IPS-18a (cell line): ENCODE data around the gene SERPINB6.
A peak's percentile ranks its signal among the peaks of the same experiment; 100 is the strongest.
"Not testable (repeated sequence)": the region's sequence is repeated elsewhere in the genome, so short reads cannot be mapped to it uniquely, and the experiment has no call there.

Experiments
- H3K27ac ChIP-seq: one replicate; pipeline ENCODE4 v1.5.1; 2013; ENCODE audit warnings: low read length
- H3K27me3 ChIP-seq: one replicate; pipeline ENCODE4 v1.6.1; 2013; ENCODE audit warnings: mild to moderate bottlenecking, low read length; ENCODE audit not compliant: control insufficient read depth, insufficient read depth
- H3K36me3 ChIP-seq: one replicate; pipeline ENCODE4 v1.6.1; 2013; ENCODE audit warnings: low read depth, low read length; ENCODE audit not compliant: control insufficient read depth
- H3K4me1 ChIP-seq: one replicate; pipeline ENCODE4 v1.6.1; 2013; ENCODE audit warnings: low read depth, low read length; ENCODE audit not compliant: control insufficient read depth
- H3K4me3 ChIP-seq: one replicate; pipeline ENCODE4 v1.5.1; 2013; ENCODE audit warnings: low read length
- H3K9ac ChIP-seq: one replicate; pipeline ENCODE4 v1.6.1; 2013; ENCODE audit warnings: mild to moderate bottlenecking, low read length, moderate library complexity
- H3K9me3 ChIP-seq: one replicate; pipeline ENCODE4 v1.6.1; 2013; ENCODE audit warnings: low read depth, low read length; ENCODE audit not compliant: control insufficient read depth

The SERPINB6 gene

DNA sequence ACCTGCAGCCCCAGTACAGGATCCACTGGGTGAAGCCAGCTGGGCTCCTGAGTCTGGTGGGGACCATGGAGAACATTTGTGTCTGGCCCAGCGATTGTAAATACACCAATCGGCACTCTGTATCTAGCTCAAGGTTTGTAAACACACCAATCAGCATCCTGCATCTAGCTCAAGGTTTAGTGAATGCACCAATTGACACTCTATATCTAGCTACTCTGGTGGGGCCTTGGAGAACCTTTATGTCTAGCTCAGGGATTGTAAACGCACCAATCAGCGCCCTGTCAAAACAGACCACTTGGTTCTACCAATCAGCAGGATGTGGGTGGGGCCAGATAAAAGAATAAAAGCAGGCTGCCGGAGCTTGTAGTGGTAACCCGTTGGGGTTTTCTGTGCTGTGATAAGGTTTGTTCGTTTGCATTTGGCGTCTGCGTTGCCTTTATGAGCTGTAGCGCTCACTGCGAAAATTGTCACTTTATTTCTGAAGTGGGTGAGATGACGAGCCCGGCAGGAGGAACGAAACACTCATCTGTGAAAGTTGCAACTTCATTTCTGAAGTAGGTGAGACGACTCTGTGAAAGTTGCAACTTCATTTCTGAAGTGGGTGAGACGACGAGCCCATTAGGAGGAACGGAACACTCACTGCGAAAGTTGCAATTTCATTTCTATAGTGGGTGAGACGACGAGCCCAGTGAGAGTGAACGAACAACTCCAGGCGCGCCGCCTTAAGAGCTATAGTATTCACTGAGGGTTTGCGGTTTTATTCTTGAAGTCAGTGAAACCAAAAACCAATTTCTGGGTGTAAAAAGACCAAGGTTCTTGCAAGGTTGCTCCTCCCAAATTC, 31.1 kb downstream of the SERPINB6 start:
- Histone ChIP-seq H3K4me1 (no peaks in the 10 kb centered on the region), H3K27ac (no peak overlapping the region), H3K36me3 (no peaks in the 10 kb centered on the region), H3K4me3 (no peak overlapping the region), H3K9me3 (no peaks in the 10 kb centered on the region), H3K27me3 (no peaks in the 10 kb centered on the region), H3K9ac (no peak overlapping the region)

- Histone ChIP-seq H3K9ac (no peak overlapping the region), H3K9me3 (no peaks in the 10 kb centered on the region), H3K4me1 (no peaks in the 10 kb centered on the region), H3K27me3 (no peaks in the 10 kb centered on the region), H3K36me3 (no peaks in the 10 kb centered on the region), H3K4me3 (no peak overlapping the region), H3K27ac (no peak overlapping the region)
Measured at GRCh38 chr6:2939315-2940009, 31.9 kb downstream of the SERPINB6 start.

GRCh38 chr6:2938632-2939083, 32.7 kb downstream of the SERPINB6 start:
- no peaks in the 10 kb centered on the region for H3K4me1 ChIP-seq
- H3K4me3 ChIP-seq = no peak overlapping the region
- H3K27ac ChIP-seq = no peak overlapping the region
- no peak overlapping the region for H3K9ac ChIP-seq
- no peaks in the 10 kb centered on the region for H3K27me3 ChIP-seq
- H3K9me3 ChIP-seq = no peaks in the 10 kb centered on the region
- no peaks in the 10 kb centered on the region for H3K36me3 ChIP-seq

GRCh38 chr6:2938004-2938631, 33.2 kb downstream of the SERPINB6 start:
- no peaks in the 10 kb centered on the region for H3K27me3 ChIP-seq
- H3K4me3 ChIP-seq = no peak overlapping the region
- H3K27ac ChIP-seq = no peak overlapping the region
- no peaks in the 10 kb centered on the region for H3K4me1 ChIP-seq
- no peak overlapping the region for H3K9ac ChIP-seq
- H3K36me3 ChIP-seq = no peaks in the 10 kb centered on the region
- no peaks in the 10 kb centered on the region for H3K9me3 ChIP-seq

- no peak overlapping the region for H3K9ac ChIP-seq
- H3K27me3 ChIP-seq = no peaks in the 10 kb centered on the region
- peaks cover under 1% of the 10 kb centered on the region for H3K4me1 ChIP-seq
- H3K9me3 ChIP-seq = no peaks in the 10 kb centered on the region
- H3K27ac ChIP-seq = no peak overlapping the region
- no peaks in the 10 kb centered on the region for H3K36me3 ChIP-seq
- H3K4me3 ChIP-seq = no peak overlapping the region
Measured at GRCh38 chr6:2937627-2938003, 33.8 kb downstream of the SERPINB6 start.

GRCh38 chr6:2935566-2936291, 35.6 kb downstream of the SERPINB6 start:
- no peaks in the 10 kb centered on the region for H3K36me3 ChIP-seq
- no peaks in the 10 kb centered on the region for H3K9me3 ChIP-seq
- no peak overlapping the region for H3K27ac ChIP-seq
- H3K4me1 ChIP-seq = peaks cover 17% of the 10 kb centered on the region
- H3K4me3 ChIP-seq = no peak overlapping the region
- no peak overlapping the region for H3K9ac ChIP-seq
- no peaks in the 10 kb centered on the region for H3K27me3 ChIP-seq

GRCh38 chr6:2934057-2934456, 37.3 kb downstream of the SERPINB6 start:
- Histone ChIP-seq H3K9ac (no peak overlapping the region), H3K27me3 (no peaks in the 10 kb centered on the region), H3K4me1 (peaks cover 22% of the 10 kb centered on the region), H3K36me3 (no peaks in the 10 kb centered on the region), H3K27ac (no peak overlapping the region), H3K9me3 (no peaks in the 10 kb centered on the region), H3K4me3 (no peak overlapping the region)

DNA sequence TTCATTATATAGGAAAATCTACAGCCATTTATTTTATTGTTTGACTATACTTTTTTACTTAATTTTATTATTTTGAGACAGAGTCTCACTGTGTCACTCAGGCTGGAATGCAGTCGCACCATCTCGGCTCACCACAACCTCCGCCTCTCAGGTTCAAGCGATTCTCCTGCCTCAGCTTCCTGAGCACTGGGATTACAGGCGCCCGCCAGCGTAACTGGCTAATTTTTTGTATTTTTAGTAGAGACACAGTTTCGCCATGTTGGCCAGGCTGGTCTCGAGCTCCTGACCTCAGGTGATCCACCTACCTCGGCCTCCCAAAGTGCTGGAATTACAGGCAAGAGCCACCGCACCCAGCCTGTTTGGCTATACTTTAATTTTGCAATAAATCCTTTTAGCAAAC, 38.5 kb downstream of the SERPINB6 start:
- not testable (repeated sequence) for H3K27ac ChIP-seq, H3K36me3 ChIP-seq, H3K27me3 ChIP-seq, H3K4me3 ChIP-seq, H3K9ac ChIP-seq, H3K9me3 ChIP-seq
- H3K4me1 ChIP-seq = peaks cover 27% of the 10 kb centered on the region

GRCh38 chr6:2931970-2932748, 39.2 kb downstream of the SERPINB6 start:
- H3K27me3 ChIP-seq = no peaks in the 10 kb centered on the region
- H3K9ac ChIP-seq = no peak overlapping the region
- no peak overlapping the region for H3K4me3 ChIP-seq
- peaks cover 31% of the 10 kb centered on the region for H3K4me1 ChIP-seq
- H3K9me3 ChIP-seq = no peaks in the 10 kb centered on the region
- H3K27ac ChIP-seq = no peak overlapping the region
- H3K36me3 ChIP-seq = no peaks in the 10 kb centered on the region

DNA sequence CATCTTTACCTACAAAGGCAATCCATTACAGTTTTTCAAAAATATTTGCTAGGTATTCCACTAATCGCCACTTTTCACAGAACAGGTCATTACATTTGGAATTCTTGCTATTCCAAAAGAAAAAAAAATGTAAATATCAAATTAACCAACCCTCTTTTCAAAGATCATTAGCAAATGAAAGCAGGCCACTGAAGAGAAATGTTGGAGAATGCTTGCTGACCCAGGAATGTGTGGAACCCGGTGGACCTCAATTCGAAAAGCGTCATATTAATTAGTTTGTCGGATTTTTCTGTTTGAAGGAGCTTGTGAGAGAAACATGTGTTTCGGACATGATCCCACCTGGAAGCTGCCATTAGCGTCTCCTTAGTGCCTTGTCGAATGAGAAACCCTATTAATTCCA, 40.3 kb downstream of the SERPINB6 start:
- H3K9me3 ChIP-seq = no peaks in the 10 kb centered on the region
- H3K27me3 ChIP-seq = no peaks in the 10 kb centered on the region
- no peak overlapping the region for H3K27ac ChIP-seq
- peaks cover 42% of the 10 kb centered on the region for H3K4me1 ChIP-seq
- H3K9ac ChIP-seq = peak overlapping the region; percentile 2
- H3K4me3 ChIP-seq = no peak overlapping the region
- no peaks in the 10 kb centered on the region for H3K36me3 ChIP-seq

- H3K27me3 ChIP-seq, H3K4me3 ChIP-seq, H3K9ac ChIP-seq, H3K27ac ChIP-seq, H3K36me3 ChIP-seq, H3K9me3 ChIP-seq: not testable (repeated sequence)
- peaks cover 63% of the 10 kb centered on the region for H3K4me1 ChIP-seq
Measured at GRCh38 chr6:2927931-2928330, 43.4 kb downstream of the SERPINB6 start.
